Urinary bladder (tissue), 4 donors: Measurements from ENCODE around the gene UBN2. TPM values are rescaled to one million over a fixed set of nuclear protein-coding genes. Genes with fewer than 3 reads are reported as not detected.
"Not testable (repeated sequence)": the region's sequence is repeated elsewhere in the genome, so short reads cannot be mapped to it uniquely, and the experiment has no call there.

ENCODE experiments used
- DNase-seq: peaks from one replicate; pipeline ENCODE4 v3.0.0-alpha.2; 2015; ENCODE audit errors: extremely low spot score
- H3K27ac ChIP-seq: one replicate; pipeline ENCODE4 v1.5.1; 2013; ENCODE audit warnings: low read depth, mild to moderate bottlenecking, moderate library complexity
- H3K36me3 ChIP-seq: one replicate; pipeline ENCODE4 v1.6.1; 2013; ENCODE audit warnings: mild to moderate bottlenecking, moderate library complexity; ENCODE audit not compliant: insufficient read depth
- H3K4me1 ChIP-seq: one replicate; pipeline ENCODE4 v1.6.1; 2013; ENCODE audit warnings: mild to moderate bottlenecking, moderate library complexity; ENCODE audit not compliant: insufficient read depth
- H3K4me3 ChIP-seq: one replicate; pipeline ENCODE4 v1.5.1; 2013; ENCODE audit warnings: low read depth, low read length
- WGBS: extraction: QIAGEN DNeasy Blood & Tissue Kit; methylation state at CpG from one replicate; pipeline ENCODE4 v1.1.7; 2013; 5-methylcytosine and 5-hydroxymethylcytosine counted together
- polyA plus RNA-seq: library from polyadenylated mRNA; stranded (reverse); fragments of 200-250 nt; gene quantifications from one replicate; pipeline ENCODE4 v1.2.3, GENCODE V29; 2013
- total RNA-seq: library from RNA; depleted of rRNA; stranded (reverse); fragments of >200 nt; gene quantifications from one replicate; pipeline ENCODE4 v1.2.3, GENCODE V29; 2014
- donor health status: healthy with polysubstance abuse.
- donor health status: healthy.

The UBN2 gene
- total RNA-seq (28.1 TPM), polyA plus RNA-seq (3.1 TPM)

DNA sequence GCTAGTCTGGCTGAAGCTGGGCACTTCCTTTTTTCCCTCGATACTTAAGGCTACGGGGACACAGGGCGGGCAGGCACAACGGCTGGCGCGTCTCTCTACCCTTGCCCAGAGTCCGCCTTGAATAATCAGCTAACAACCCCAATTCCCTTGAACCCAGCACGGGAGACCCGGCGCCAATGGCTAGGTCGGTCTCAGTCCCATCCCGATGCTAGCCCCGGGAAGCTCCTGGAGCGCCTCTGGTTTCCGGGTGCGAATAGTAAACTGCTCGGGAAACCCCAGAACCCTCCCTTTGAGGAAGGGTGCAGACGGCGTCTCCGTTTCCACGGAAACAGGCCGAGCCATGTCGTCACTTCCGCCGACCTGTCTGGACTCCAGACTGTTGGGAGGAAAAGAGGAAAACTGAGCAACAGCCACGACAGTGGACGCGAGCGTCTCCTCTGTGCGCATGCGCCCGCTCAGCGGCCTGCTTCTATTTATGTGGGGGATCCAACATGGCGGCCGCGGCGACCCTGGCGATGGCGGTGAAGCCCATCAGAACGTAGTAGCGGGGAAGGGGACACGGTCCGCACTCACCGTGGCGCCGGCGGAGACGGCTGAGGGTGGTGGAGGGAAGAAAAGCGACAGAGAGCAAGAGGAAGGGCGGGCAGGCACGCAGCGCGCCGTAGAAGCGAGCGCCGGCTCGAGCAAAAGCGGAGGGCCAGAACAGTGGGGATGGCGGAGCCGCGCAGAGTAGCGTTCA lies at the start of gene UBN2:
UBN2 (plus strand) TSS at position 464 of the 739 bp plus-strand sequence; CDS start at position 712, 248 bp downstream.
- WGBS = under 1% methylated on average over 63 of the region's 63 CpGs
- H3K4me1 ChIP-seq = no peaks in the 10 kb centered on the region
- peak; percentile 96 for DNase-seq
- peak within 1 kb of the TSS; percentile 91 for H3K4me3 ChIP-seq
- H3K36me3 ChIP-seq = no peaks in the 10 kb centered on the region
- H3K27ac ChIP-seq = peak within 1 kb of the TSS; percentile 87

- WGBS = 91% methylated on average over 2 of the region's 2 CpGs
- no peaks in the 10 kb centered on the region for H3K36me3 ChIP-seq
Measured at GRCh38 chr7:139181404-139181803, 49.6 kb upstream of the UBN2 start.

DNA sequence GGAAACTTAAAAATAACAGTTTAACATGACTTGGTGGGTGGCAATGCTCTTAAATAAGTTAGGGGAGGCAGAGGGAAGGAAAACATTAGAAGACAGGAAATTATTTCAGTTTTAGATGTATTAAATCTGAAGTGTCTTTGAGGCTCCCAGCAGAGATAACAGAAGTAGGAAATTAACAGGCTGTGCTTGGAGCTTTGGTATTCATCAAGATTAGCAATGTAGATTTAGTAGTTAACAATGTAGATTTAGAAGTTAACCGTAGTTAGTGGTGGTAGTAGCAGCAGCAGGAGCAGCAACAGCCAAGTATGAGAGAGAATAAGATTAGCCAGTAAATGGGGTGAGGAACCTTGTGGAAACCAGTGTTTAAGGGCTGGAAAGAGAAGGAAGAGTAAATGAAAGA lies 48.7 kb upstream of the UBN2 start:
- no peak overlapping the region for H3K27ac ChIP-seq
- H3K4me1 ChIP-seq = no peaks in the 10 kb centered on the region
- H3K36me3 ChIP-seq = no peaks in the 10 kb centered on the region
- DNase-seq = no peak
- H3K4me3 ChIP-seq = no peak overlapping the region
- 25% methylated on average over 1 of the region's 1 CpG for WGBS

More at GRCh38 chr7:139181404-139181803, 49.6 kb upstream of the UBN2 start:
- DNase-seq = no peak
- Histone ChIP-seq H3K4me3 (no peak overlapping the region), H3K4me1 (no peaks in the 10 kb centered on the region), H3K27ac (no peak overlapping the region)

DNA sequence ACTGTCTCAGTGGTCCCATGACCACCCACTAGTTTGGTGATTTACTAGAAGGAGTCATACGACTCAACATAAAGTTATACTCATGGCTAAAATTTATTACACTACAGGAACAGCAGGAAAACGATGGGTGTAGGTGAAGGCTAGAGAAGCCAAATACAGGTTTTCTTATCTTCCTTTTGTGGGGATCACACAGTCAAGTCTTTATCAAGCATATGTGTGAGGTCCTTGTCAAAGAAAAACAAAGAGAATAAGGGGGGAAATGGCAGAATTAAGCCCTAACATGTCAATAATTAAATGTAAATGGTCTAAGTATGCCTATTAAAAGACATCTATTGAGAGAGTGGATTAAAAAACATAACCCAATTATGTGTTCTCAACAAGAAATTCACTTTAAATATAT lies 47.8 kb upstream of the UBN2 start:
- Histone ChIP-seq H3K27ac (no peak overlapping the region), H3K36me3 (no peaks in the 10 kb centered on the region), H3K4me1 (no peaks in the 10 kb centered on the region), H3K4me3 (no peak overlapping the region)
- WGBS = 33% methylated on average over 2 of the region's 2 CpGs
- DNase-seq = no peak

GRCh38 chr7:139183878-139184338 lies 47.1 kb upstream of the UBN2 start:
- Histone ChIP-seq H3K4me3 (no peak overlapping the region), H3K4me1 (no peaks in the 10 kb centered on the region), H3K36me3 (no peaks in the 10 kb centered on the region), H3K27ac (no peak overlapping the region)
- DNase-seq = no peak
- WGBS = 72% methylated on average over 7 of the region's 7 CpGs

DNA sequence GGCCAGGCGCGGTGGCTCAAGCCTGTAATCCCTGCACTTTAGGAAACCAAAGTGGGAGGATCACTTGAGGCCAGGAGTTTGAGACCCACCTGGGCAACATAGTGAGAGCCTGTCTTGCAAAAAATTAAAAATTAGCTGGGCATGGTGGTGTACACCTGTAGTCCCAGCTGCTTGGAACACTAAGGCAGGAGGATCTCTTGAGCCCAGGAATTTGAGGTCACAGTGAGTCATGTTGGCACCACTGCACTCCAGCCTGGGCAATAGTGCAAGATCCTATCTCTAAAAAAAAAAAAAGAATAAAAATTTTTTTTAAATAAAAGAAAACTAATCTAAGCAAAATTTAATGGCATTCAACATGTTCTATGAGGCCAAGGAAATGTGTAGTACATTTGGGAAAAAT lies 44.9 kb upstream of the UBN2 start:
- H3K27ac ChIP-seq = no peak overlapping the region
- H3K36me3 ChIP-seq = no peaks in the 10 kb centered on the region
- WGBS = 94% methylated on average over 2 of the region's 2 CpGs

GRCh38 chr7:139189357-139189756 lies 41.7 kb upstream of the UBN2 start:
- Histone ChIP-seq H3K27ac (no peak overlapping the region), H3K36me3 (no peaks in the 10 kb centered on the region), H3K4me1 (no peaks in the 10 kb centered on the region), H3K4me3 (no peak overlapping the region)
- 96% methylated on average over 3 of the region's 3 CpGs for WGBS
- no peak for DNase-seq

More for the DNA sequence above, 44.9 kb upstream of the UBN2 start:
- no peak for DNase-seq
- Histone ChIP-seq H3K4me1 (no peaks in the 10 kb centered on the region), H3K4me3 (no peak overlapping the region)

GRCh38 chr7:139192014-139192706 lies 38.9 kb upstream of the UBN2 start:
- no peak for DNase-seq
- H3K27ac ChIP-seq = no peak overlapping the region
- no peak overlapping the region for H3K4me3 ChIP-seq
- no peaks in the 10 kb centered on the region for H3K4me1 ChIP-seq
- 76% methylated on average over 3 of the region's 3 CpGs for WGBS
- no peaks in the 10 kb centered on the region for H3K36me3 ChIP-seq

GRCh38 chr7:139200382-139200781 lies 30.7 kb upstream of the UBN2 start:
- DNase-seq = no peak
- WGBS = 92% methylated on average over 2 of the region's 2 CpGs
- no peak overlapping the region for H3K27ac ChIP-seq
- H3K36me3 ChIP-seq = no peaks in the 10 kb centered on the region
- H3K4me1 ChIP-seq = no peaks in the 10 kb centered on the region
- H3K4me3 ChIP-seq = no peak overlapping the region

GRCh38 chr7:139203992-139204391 lies 27.0 kb upstream of the UBN2 start:
- WGBS = 78% methylated on average over 3 of the region's 3 CpGs

GRCh38 chr7:139205843-139206242 lies 25.2 kb upstream of the UBN2 start:
- Histone ChIP-seq H3K27ac (no peak overlapping the region), H3K36me3 (no peaks in the 10 kb centered on the region), H3K4me3 (no peak overlapping the region), H3K4me1 (no peaks in the 10 kb centered on the region)
- DNase-seq = no peak

More at GRCh38 chr7:139203992-139204391, 27.0 kb upstream of the UBN2 start:
- H3K36me3 ChIP-seq = no peaks in the 10 kb centered on the region
- no peak for DNase-seq
- H3K4me1 ChIP-seq = no peaks in the 10 kb centered on the region
- H3K27ac ChIP-seq = no peak overlapping the region
- no peak overlapping the region for H3K4me3 ChIP-seq

DNA sequence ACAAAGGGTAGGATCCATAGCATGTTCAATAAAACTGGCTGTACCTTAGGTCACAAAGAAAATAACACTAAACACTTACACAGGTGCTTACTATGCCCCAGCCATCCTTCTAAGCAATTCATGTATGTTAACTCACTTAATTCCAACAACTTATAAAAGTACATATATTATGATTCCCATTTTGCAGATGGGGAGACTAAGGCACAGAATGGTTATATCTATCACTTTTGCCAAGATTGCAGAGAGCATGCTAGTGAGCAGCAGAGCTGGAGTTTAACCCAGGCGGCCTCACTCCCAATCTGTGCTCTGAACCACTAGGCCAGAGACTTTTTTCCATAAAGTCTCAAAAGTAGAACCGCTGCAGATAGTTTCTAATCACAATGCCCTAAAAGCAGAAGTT lies 18.9 kb upstream of the UBN2 start:
- Histone ChIP-seq H3K36me3 (no peaks in the 10 kb centered on the region), H3K4me3 (no peak overlapping the region), H3K4me1 (no peaks in the 10 kb centered on the region), H3K27ac (no peak overlapping the region)
- DNase-seq = no peak
- WGBS = 89% methylated on average over 2 of the region's 2 CpGs

DNA sequence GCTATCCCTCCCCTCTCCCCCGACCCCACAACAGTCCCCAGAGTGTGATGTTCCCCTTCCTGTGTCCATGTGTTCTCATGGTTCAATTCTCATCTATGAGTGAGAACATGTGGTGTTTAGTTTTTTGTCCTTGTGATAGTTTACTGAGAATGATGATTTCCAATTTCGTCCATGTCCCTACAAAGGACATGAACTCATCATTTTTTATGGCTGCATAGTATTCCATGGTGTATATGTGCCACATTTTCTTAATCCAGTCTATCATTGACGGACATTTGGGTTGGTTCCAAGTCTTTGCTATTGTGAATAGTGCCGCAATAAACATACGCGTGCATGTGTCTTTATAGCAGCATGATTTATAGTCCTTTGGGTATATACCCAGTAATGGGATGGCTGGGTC lies 17.5 kb upstream of the UBN2 start:
- not testable (repeated sequence) for H3K36me3 ChIP-seq, H3K4me3 ChIP-seq, H3K4me1 ChIP-seq, DNase-seq, H3K27ac ChIP-seq
- 77% methylated on average over 6 of the region's 6 CpGs for WGBS

GRCh38 chr7:139218173-139218572 lies 12.9 kb upstream of the UBN2 start:
- Histone ChIP-seq H3K4me1 (no peaks in the 10 kb centered on the region), H3K4me3 (no peak overlapping the region), H3K27ac (no peak overlapping the region), H3K36me3 (no peaks in the 10 kb centered on the region)
- DNase-seq = no peak
- WGBS = 51% methylated on average over 1 of the region's 1 CpG
